GM21576 (cell line): ENCODE data around the gene MEF2C.

Experiments
- ATAC-seq: cut with Tn5 transposase; IDR thresholded peaks from one replicate; pipeline ENCODE4 v1.9.1; 2021; ENCODE audit warnings: mild to moderate bottlenecking, moderate library complexity; ENCODE audit not compliant: unreplicated experiment

Gene MEF2C

DNA sequence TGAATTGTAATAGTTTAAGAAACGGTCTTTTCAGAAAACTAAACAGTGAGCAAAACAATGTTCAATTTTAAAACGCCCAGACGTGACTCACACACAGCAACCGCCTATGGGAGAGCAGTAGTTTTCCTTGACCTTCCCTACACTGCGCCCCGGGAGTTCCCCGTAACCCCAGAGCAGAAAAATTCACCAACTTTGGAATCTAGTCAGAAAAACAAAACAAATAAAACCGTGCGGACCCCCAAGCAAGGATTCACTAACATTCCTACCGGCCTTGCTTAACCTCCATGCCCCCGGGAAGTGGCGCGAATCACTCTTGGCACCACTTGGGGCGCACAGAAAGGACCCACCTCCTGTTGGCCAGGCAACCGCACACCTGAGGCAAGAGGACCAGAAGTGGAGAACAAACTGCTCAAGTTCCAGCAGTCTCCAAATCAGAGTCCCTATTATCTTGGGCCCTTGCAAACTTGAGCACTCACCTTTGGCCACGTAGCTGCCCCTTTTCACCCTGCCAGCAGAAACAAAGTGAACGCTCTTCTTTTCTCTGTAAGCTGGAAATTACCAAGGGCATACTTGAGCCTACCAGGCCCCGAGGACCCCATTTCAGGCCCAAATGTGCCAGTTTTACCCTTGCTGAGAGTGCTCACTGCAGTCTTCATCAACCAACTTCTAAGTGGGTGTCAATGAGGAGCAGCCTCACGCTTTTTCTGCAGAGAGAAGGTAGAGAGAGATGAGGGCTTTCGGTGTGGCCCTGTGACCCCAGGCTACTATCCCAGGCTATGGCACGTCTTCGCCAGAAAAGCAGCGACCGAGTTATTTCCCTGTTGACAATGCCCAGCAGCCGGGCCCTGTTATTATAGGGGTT lies 189.7 kb downstream of the MEF2C start:
- no peak for ATAC-seq

DNA sequence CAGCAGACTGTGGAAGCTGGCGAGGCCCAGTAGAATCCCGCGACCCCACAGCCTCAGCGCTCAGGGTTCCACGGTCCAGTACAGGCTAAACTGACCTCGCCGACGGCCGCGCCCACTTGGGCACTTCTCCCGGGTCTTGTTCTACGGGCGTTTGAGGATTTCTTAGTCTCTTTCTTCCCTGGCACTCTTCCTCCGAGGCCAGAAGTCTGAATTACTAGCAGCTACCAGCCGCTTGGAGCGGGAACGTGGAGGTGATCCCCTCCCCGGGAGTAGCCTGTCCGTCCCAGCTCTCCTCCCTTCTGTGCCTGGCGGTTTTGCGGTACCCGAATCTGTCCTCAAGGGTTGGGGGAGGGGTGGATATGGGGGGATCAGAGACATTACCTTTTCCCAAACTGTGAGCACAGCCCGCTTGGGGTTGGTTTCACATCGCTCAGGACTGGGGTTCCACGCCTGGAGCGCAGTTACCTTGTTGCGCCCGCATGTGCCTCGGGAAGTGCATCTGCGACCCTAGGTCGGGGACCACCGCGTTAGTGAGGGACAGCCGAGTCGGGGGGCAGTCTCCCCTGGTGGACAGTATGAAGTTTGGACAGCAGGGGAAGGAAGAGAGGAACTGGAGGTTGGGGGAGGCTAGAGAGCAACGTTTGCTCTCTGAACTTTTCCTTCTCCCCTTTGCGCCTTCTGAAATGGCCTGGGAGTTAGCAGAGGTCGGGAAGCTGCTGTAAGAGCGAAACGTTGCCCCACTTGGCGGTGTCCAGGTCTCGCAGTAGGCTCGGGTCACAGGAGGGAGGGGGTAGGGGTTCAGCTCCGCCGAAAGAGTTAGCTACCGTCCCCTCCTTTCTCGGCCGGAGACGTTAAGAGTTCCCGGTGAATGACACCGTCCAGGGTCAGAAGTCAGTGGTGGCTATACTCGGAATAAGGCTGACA lies 190.8 kb downstream of the MEF2C start:
- no peak for ATAC-seq

DNA sequence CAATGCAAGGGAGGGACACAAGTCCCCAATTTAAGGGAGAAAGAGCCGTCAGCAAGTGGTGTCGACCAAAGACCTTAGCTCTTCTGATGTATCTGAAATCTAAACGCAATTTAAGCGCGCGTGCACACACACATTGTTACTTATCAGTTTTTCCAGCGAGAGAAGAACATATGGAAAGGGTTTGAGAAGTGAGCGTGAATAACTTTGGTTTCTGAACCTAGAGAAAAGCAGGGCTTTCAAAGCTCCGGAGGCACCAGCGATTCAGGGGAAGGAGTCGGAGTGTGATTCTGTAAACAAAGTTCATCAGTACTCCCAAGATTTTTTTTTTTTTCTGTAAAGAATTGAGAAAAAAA lies 191.8 kb downstream of the MEF2C start:
- ATAC-seq: no peak

DNA sequence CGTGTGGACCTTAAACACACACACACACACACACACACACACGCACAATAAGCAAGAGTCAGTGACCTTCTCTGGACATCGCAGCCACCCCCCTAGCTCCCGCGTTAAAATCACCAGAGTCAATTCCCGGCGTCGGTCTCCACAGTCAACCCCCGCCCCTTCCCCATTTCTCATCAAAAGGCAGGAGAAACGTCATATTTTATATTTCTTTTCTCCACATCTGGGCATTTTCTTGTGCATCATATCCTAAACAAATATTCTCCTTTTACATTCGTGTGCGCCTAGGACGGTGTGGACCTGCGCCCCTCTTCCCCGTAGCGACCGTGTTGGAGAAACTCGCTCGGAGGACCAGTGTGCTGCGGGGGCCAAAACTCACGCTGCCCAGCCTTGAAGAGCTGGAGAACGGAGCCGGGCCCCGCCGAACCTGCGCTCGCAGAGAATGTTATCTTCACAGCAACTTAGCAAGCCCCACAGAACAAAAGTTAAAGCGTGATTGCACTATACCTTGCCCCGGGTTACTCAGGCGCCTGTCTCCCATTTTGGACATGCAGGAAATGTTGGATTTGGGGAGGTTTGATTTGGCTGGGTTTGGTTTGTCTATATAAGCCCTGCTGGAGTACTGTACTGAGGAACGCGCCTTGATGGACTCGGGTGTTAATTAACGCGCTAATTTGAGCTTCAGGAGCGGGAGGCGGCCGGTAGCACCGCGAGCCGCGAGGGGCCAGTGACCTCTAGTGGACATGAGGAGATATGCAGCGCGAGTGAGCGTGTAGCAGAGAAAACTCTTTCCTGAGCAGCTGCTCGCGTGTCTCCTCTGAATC lies 192.4 kb downstream of the MEF2C start:
- ATAC-seq: peak; percentile 89

DNA sequence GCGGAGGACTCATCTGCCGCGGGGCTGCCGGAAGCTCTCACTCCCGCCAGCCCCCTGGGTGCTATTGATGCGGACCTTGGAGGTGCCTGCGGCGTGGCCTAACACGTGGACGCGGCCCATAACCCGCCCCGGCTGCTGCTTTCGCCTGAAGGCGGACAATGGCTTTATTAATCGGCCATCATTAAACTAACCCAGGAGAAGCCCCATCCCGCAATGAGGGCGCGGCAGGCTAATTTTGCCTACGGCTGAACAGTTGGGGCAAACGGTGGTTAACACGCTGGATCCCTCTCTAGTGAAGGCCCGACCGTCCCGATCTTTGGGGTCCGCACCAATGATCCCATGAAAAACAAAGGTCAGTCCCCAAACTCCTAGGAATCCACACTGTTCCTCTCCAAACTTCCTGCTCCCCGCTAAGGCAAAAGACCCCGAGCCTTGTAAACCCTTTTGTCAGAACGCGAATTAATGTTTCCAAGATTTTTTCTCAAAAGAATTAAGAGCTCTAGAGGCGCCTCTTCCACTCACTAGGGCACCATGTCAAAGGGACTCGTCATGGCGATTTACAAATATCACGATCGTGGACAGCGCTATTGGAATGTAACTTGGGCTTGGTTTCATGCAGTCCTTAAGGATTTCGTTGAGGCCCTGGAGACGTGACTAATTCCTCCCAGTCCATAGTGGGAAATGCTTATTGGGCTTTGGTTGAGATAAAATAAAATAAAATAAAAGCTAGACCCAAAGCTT lies 193.1 kb downstream of the MEF2C start:
- no peak for ATAC-seq

DNA sequence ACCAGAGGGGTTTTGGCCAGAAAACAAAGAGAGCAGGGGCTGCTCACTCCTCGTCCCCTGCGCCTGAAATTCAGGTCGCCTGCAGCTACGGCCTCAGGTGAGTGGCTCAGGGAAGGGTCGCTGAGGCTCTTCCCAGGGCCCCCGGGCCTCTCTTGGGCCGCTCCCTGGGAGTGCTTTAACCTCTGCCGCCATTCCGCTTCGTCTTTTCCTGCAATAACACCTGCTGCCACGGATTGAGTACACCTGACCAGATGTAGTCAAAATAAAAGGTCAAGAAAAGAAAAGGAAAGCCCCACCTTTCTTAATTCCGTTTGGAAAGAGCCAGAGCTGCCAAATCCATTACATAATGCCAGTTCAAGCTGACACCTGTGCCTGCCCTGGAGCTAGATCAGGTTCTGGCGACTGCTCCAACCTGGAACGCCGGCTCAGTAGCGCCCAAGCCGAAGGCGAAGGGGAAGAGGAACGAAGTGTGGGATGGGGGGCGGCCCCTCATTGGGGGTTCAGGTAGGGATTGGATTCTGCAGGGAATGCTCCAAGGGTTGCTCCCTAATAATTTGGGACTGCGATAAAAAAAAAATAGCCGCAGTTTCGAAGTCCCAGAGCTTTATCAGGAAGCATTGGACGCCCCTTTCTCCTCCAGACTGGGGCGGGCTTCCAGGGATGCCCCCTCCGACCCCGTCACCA lies 193.9 kb downstream of the MEF2C start:
- ATAC-seq: no peak

DNA sequence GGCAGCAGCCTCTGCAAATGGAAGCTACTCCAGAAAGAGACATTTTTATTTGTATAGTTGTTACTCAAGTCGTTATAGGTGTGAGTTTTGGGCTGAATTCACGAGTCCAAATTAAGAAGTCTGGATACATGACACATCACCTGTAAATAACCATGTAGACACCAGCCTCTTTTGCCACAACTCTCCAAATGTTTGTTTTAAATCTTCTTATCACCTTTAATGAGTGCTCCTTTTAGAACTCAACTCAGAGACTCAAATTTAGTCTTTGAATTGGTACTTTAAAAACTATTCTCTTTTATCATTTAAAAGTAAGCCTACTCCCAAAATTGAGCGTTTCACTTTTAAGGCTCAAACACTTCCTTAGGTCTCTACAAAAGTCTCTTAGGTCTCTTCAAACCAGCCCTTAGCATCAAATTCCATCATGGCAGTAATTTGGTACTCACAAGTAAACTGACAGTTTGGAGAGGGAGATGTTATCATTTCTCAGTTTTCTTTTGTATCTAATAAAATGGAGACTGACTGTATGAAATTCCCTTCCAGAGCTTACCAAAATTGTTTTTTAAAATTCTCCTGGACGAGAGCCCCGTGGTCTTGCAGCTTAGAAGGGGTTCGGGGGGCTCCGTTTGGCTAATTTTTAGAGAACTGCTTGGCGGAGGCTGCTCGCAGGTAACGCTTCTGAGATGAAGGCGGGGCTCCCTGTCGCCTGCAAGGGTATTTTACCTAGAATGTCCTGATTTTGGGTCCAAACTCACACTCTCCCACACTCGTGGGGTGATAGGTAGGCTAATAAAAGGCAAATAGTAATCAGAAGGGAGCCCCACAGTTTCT lies 194.6 kb downstream of the MEF2C start:
- no peak for ATAC-seq

DNA sequence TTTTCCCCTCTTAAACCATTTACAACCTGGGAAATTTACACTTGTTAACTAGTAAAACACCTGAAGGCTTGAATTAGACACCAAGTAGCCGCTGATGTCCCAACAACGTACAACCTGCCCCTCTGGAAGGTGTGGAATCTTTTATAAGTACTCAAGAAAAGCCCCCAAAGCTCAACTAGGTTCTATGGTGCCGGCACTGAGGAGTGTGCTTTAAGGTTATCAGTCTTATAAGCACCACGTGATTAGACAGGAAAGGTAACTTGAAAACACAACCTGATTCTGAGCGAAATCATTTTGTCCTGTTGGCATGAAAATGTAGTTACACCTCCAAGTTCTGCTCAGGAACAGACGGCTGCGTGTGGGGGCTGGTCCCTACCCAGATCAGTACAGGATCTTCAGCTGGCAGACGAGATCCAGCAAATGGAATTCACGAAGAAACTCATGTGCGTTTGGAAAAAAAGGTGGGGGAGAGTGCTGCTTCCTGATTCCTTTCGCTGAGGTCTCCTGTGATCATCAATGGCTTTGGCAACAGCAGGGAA lies 195.5 kb downstream of the MEF2C start:
- no peak for ATAC-seq

DNA sequence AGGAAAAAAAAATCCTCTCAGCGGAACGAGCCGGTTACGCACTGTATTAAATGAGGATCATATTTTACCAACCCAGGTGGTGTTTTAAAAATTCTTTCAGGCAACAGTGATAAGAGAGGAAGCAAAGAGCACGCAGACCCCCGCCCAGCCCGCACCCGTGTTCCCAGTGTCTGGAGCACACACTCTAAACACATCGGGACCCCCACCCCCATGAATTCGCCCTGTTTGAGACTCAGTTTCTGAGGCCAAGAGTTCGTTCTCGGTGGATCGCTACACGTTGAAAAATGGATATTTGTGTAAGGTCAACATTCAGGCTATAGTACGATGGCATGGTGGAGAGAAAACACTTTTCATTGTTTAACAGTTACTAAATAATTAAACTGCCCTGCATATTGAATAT lies 196.3 kb downstream of the MEF2C start:
- no peak for ATAC-seq

DNA sequence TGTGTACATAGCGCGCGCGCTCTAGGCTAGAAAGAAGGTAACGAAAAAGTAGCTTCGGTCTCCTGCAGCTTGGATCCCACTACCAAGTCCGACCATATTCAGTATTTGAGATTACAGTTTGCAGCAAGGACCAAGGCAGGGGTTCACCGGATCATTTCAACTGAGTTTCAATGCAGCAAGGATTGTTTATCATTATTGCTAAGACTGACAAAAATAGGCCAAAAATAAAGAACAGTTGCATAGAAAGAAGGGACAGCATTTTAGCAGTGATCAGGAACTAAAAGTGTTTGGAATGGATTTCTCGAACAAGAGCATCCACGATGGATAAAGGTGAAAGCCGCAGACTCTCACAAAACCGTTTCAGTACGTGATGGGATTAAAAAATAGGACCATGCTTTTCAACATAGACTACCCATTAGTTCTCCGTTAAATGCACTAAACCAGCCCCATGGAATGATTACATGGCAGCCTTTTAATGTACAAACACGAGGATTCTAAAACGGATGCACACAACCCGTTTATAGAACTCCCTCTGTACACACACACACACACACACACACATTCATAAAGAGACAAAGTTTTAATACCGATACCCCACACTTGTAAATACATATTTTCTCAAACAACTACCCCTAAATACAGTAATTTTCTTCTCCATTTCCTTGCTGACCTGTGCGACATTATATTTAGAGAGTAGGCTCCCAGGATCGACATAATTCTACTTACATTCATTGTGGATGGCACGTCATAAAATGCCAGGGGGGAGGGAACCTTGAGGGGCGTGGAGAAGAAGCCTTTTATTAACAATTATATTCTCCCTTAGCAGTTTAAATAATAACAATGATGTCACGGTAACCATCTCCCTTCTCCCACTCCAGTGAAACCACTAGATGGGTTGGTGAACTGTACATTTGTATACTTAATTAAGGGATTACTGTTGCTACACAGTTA lies 197.1 kb downstream of the MEF2C start:
- no peak for ATAC-seq

DNA sequence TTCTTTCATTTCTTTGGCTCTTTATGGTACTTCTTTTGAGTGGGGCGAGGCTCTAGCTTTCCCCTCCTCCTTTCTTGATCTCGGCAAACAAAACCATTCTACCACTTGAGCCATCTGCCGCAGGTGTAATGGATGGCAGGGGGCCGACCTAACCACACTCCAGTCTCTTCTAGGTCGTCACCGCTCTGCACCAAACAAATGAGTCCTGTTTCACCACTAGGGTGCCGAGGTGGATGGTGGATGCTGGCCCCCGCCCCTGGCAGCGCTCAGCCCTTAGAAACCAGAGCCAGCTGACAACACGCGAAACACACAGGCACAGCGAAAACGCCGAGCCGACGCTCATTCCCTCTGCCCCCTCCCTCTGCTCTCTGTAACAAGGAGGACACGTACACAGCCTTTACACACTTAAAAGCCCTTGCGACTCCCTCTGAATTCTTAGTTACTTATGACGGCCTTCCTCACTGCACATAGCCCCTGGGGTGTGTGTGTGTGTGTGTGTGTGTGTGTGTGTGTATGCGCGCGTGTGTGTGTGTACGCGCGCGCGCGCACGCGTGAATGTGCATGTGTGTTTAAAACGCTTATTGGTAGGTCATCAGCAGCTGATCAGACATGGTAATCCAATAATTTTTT lies 199.4 kb downstream of the MEF2C start:
- ATAC-seq: peak; percentile 34

DNA sequence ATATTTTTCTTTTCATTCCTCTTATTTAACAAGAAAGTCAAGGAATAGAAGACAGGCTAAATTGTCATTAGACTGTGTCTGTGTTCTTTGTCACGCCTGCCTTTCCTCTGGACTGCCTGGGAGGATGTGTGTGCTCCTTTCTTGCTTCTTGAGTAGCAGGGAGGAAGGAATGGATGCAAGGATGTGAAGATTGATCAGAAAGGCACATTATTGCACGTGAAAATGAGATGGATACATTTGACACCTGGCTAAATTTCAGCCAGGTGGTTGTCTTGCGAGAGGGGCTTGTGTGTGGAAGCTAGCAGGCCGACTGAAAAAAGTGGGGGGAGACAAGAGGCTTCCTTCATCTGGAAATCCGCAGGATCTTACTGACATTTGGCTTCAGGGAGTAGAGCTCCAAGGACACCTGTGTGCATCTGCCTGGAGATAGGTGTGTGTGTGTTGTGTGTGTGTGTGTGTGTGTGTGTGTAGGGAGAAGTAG lies 200.1 kb downstream of the MEF2C start:
- no peak for ATAC-seq

DNA sequence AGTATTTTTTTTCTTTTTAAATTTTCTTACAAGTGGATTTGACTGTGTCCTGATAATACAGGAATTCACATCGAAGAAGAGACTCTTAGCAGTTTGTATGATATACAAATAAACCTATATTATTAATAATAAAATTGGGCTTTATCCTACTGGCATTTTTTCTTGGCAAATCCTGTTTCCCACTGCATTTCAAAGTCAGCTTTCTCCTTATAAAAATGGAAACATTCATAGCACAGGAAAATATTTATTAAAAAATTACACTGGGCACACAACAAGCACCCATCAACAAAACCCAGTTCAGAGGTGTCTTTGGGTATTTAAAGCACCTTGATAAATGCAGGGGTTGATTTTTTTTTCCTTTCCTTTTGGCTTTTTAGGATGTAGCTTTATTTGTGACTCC lies 200.9 kb downstream of the MEF2C start:
- no peak for ATAC-seq

DNA sequence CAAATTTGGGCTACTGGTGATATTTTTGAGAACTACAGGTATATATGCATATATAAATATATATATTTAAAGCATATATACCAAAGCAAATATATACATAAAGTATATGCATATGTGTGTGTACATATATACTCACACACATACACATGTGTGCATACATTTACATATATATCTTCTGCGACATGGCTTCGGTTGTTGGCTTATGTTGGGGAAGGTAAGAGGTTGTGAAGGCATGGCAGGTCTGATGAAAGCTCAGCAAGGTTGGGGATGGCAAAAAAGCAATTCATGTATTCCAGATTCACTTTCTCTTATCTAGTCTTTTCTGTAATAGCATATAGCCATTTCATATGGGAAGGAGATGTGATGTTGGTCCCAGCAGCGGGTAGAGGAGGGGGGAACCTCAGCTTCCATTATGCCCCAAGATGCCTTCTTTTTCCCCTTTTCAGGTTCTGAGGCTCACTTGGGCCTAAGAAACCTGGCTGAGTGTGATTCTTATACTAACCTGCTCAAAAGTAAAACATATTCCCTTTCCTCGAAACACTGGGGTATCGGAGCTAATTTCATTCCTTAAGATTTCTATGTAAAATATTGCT lies 201.7 kb downstream of the MEF2C start:
- no peak for ATAC-seq

DNA sequence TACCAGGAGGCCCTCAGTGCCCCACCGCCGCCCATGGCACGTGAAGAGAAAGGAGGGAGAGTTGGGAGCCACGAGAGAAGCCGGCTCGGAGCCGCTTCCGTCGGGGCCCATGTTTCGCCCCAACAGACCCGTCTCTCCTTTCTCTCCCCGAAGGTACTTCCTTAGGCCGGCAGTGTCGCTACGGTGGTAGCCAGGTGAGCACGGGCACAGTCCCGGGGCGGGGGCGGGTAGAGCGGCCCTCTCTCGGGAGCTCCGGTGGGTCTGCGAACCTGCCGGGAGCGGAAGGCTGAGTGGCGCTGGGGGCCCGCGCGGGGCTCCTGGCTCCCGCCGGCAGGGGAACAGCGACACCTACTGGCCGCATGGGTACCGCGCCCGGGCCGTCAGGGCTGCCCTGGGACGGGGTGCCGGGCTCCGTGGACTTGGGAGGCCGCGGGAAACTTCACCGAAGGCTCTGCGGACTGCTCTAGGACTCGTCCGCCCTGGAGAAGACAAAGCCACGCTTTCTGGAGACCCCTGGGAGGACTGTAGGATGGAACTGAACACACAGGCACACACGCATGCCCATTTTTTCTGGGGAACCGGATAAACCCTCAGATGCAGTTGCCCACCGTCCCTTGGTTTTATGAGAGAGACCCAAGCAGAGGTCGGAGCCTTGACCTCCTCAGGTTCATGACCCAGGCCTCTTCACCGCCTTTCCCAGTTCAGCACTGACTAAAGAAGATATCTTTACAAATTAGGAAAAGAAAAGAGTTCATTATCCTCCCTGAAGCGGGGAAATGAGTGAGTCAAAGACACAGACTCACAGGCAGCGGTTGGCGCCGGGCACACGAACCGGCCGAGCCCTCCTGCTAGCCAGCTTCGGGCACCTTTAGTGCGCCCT lies 202.5 kb downstream of the MEF2C start:
- ATAC-seq: peak; percentile 76

DNA sequence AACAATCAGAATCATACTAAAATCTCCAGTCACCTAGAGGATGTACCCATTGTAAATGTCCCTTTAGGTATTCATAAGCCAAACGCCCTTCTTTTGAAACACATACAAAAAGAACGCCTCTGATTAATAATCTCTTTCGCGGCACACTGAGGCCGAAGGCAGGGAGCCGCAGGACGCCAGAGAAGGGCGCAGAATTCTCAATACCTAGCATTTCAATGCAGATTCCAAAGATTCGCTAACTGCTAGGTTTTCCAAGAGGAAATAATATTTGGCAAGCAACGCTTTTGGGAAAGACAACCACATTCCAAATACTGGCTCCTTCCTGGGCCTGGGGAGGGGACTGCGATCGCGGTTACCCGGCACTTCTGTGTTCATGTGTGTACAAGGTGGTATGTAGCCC lies 203.3 kb downstream of the MEF2C start:
- ATAC-seq: no peak
